ENCODE measurements around the gene IFITM5. TPM values are rescaled to one million over a fixed set of nuclear protein-coding genes. Genes with fewer than 3 reads are reported as not detected.

Gene IFITM5
- total RNA-seq, 1 donor from 2014 or later = not detected

GRCh38 chr11:284105-285020 is 15.0 kb downstream of the IFITM5 start:
- TF ChIP-seq, protein P1, sequence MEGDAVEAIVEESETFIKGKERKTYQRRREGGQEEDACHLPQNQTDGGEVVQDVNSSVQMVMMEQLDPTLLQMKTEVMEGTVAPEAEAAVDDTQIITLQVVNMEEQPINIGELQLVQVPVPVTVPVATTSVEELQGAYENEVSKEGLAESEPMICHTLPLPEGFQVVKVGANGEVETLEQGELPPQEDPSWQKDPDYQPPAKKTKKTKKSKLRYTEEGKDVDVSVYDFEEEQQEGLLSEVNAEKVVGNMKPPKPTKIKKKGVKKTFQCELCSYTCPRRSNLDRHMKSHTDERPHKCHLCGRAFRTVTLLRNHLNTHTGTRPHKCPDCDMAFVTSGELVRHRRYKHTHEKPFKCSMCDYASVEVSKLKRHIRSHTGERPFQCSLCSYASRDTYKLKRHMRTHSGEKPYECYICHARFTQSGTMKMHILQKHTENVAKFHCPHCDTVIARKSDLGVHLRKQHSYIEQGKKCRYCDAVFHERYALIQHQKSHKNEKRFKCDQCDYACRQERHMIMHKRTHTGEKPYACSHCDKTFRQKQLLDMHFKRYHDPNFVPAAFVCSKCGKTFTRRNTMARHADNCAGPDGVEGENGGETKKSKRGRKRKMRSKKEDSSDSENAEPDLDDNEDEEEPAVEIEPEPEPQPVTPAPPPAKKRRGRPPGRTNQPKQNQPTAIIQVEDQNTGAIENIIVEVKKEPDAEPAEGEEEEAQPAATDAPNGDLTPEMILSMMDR (IDR thresholded peaks at IDR 0.05) = no peak
- intact Hi-C loops (cut with DNase I) = no loop called here

DNA sequence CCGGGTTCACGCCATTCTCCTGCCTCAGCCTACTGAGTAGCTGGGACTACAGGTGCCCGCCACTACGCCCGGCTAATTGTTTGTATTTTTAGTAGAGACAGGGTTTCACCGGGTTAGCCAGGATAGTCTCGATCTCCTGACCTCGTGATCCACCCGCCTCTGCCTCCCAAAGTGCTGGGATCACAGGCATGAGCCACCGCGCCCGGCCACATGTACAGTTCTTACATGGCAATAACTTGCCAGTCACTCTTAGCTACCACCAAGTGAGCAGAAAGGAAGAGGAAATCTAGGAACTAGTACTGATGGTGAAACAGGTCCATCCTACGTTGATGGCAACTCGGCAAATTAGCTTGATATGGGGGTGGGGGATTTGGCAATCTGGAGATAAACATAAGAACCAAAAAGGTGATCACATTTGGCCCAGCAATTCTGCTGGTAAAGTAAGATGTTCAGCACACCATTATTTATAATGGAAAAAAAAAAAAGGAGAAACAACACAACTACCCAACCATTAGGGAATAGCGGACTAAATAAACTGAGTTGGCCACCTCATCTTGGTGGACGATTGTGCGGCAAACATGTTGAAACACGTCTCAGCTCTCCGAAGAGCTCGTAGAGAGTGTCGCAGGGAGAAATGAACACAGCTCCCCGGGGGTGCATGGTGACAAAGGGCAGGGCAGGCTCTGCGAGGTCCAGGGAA is 15.8 kb downstream of the IFITM5 start:
- Histone ChIP-seq H3K27me3 (peaks cover 74% of the 10 kb centered on the region), H3K27ac (no peak overlapping the region), H3K9me3 (no peaks in the 10 kb centered on the region), H3K36me3 (no peaks in the 10 kb centered on the region), H3K4me3 (no peak overlapping the region), H3K4me1 (peaks cover 34% of the 10 kb centered on the region)
- no peak for DNase-seq
- TF ChIP-seq, protein P1 (IDR thresholded peaks at IDR 0.05) = no peak
- no peak for ATAC-seq
- intact Hi-C loops (cut with DNase I) = no loop called here

More at GRCh38 chr11:284105-285020, 15.0 kb downstream of the IFITM5 start:
- peak; percentile 63 for DNase-seq
- no peak for ATAC-seq
- Histone ChIP-seq H3K36me3 (no peaks in the 10 kb centered on the region), H3K27me3 (peaks cover 66% of the 10 kb centered on the region), H3K4me3 (no peak overlapping the region), H3K9me3 (no peaks in the 10 kb centered on the region), H3K4me1 (peaks cover 29% of the 10 kb centered on the region), H3K27ac (no peak overlapping the region)

DNA sequence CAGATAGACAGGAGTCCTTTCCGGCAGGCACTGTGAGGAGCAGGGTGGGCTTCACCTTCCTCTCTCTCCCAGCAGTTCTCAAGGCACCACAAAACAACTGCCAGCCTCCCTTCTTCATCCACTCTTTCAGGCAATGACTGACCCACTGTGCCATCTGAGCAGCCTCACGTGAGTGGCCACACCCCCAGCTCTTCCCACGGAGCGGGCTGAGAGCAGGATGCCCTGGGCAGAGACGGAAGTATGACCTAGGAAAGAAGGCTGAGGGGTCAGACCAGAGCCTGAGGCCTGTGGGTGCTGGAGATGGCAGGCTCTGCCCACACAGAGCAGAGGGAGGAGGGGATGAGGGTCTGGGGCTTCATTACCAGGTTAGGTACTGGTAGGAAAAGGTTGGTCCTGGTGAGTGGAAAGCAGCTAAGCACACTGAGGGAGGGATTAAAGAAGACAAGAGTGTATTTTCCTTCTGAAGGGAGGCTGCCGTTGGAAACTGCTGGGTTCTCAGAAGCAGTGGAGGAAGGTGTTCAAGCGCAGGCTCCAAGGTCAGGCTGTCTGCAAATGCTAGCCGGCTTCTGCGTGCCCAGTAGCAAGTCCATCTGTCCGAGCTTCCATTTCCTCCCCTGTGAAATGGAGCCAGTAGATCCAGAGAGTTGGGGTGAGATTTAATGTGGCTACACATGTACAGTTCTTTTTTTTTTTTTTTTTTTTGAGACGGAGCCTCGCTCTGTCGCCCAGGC is 16.5 kb downstream of the IFITM5 start:
- DNase-seq = no peak
- TF ChIP-seq, protein P1 (IDR thresholded peaks at IDR 0.05) = no peak
- H3K27ac ChIP-seq = no peak overlapping the region
- no peaks in the 10 kb centered on the region for H3K36me3 ChIP-seq
- H3K27me3 ChIP-seq = peaks cover 82% of the 10 kb centered on the region
- no peak for ATAC-seq
- intact Hi-C loops (cut with DNase I) = no loop called here
- H3K4me3 ChIP-seq = no peak overlapping the region
- no peaks in the 10 kb centered on the region for H3K9me3 ChIP-seq
- peaks cover 31% of the 10 kb centered on the region for H3K4me1 ChIP-seq

DNA sequence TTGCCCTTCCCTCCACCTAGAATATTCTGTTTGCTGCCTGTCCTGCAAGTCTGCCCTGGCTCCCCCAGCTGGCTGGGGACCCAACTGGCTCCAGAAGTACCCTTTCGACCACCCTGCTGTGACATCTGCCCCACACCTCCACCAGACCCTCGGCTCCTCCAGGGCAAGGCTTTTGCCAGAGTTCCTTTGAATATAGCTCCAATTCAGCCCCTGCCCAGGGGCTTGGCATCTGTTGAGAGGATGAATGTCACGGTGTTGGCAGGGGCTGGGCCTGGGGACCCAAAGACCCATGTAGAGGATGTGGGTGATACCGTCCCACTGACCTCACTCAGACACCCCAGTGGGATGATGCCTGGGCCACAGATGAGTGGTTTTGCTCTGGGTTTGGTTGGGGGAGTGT is 17.2 kb downstream of the IFITM5 start:
- TF ChIP-seq, protein P1 (IDR thresholded peaks at IDR 0.05) = no peak
- H3K4me1 ChIP-seq = peaks cover 30% of the 10 kb centered on the region
- H3K4me3 ChIP-seq = no peak overlapping the region
- H3K27me3 ChIP-seq = peaks cover 83% of the 10 kb centered on the region
- intact Hi-C loops (cut with DNase I) = no loop called here
- DNase-seq = no peak
- ATAC-seq = no peak
- H3K27ac ChIP-seq = no peak overlapping the region
- no peaks in the 10 kb centered on the region for H3K36me3 ChIP-seq
- H3K9me3 ChIP-seq = no peaks in the 10 kb centered on the region

GRCh38 chr11:281486-282161 is 17.7 kb downstream of the IFITM5 start:
- Histone ChIP-seq H3K4me3 (peak overlapping the region; percentile 35), H3K4me1 (peaks cover 30% of the 10 kb centered on the region), H3K36me3 (no peaks in the 10 kb centered on the region), H3K9me3 (no peaks in the 10 kb centered on the region), H3K27me3 (peaks cover 83% of the 10 kb centered on the region), H3K27ac (no peak overlapping the region)
- ATAC-seq = no peak
- TF ChIP-seq, protein P1 (IDR thresholded peaks at IDR 0.05) = no peak
- intact Hi-C loops (cut with DNase I) = no loop called here
- peak; percentile 59 for DNase-seq
